K562 (cell line): Measurements from ENCODE around the gene PPOX. TPM values are rescaled to one million over a fixed set of nuclear protein-coding genes. Genes with fewer than 3 reads are reported as not detected.

Source experiments
- CCNT2 ChIP-seq: IDR thresholded peaks from 2 replicates; pipeline ENCODE4 v1.6.1; 2011; ENCODE audit warnings: borderline replicate concordance, low read depth, mild to moderate bottlenecking, moderate library complexity, mixed read lengths, low read length; ENCODE audit not compliant: insufficient read length; ENCODE audit errors: extremely low read depth
- CHD4 ChIP-seq: fragments of 200-600 bp; sonication (generic); IDR thresholded peaks from 3 replicates; pipeline ENCODE4 v1.6.1; 2012; ENCODE audit warnings: low read depth, mild to moderate bottlenecking, mixed read lengths, low read length, inconsistent platforms; ENCODE audit not compliant: insufficient read depth, insufficient replicate concordance, poor library complexity, severe bottlenecking
- CLOCK ChIP-seq: fragments of 250-450 bp; sonication (Bioruptor Pico); IDR thresholded peaks from 2 replicates; pipeline ENCODE4 v1.4.0; 2020; ENCODE audit warnings: mild to moderate bottlenecking, moderate library complexity, borderline replicate concordance
- CUX1 ChIP-seq: fragments of 200-800 bp; sonication (Bioruptor generic); IDR thresholded peaks from 2 replicates; pipeline ENCODE4 v1.6.1; 2016; ENCODE audit warnings: missing genetic modification characterization, missing compliant biosample characterization
- DEAF1 ChIP-seq: fragments of 450-650 bp; formaldehyde crosslinking; IDR thresholded peaks from 2 replicates; pipeline ENCODE4 v1.4.0; 2020; ENCODE audit warnings: mild to moderate bottlenecking, moderate library complexity
- ETS2 ChIP-seq: IDR thresholded peaks from 2 replicates; pipeline ENCODE4 v1.6.1; 2016; ENCODE audit warnings: borderline replicate concordance, missing genetic modification characterization, mild to moderate bottlenecking, moderate library complexity, missing compliant biosample characterization; ENCODE audit not compliant: poor library complexity, severe bottlenecking
- NELFE ChIP-seq: IDR thresholded peaks from 2 replicates; pipeline ENCODE4 v1.6.1; 2011; ENCODE audit warnings: mild to moderate bottlenecking; ENCODE audit not compliant: insufficient read depth, insufficient read length
- NFYB ChIP-seq: IDR thresholded peaks from 2 replicates; pipeline ENCODE4 v1.6.1; 2011; ENCODE audit warnings: mild to moderate bottlenecking, moderate library complexity; ENCODE audit not compliant: insufficient read length; ENCODE audit errors: extremely low read depth
- RCOR1 ChIP-seq, 2 experiments: IDR thresholded peaks; 2 replicates each; pipeline ENCODE4 v1.6.1; 2012; ENCODE audit warnings: low read depth in 2 of 2, low read length in 2 of 2, borderline replicate concordance in 1 of 2, improper control_type of control experiment in 1 of 2
- SRSF9 ChIP-seq: fragments of 200-400 bp; formaldehyde crosslinking; IDR thresholded peaks from 2 replicates; pipeline ENCODE4 v1.6.1; 2017; ENCODE audit warnings: low read depth, low read length, borderline replicate concordance
- ZFP91 ChIP-seq: sonication (generic); formaldehyde crosslinking; IDR thresholded peaks from 2 replicates; pipeline ENCODE4 v1.8.0; 2022; ENCODE audit warnings: mild to moderate bottlenecking, missing genetic modification reagents
- ZNF12 ChIP-seq: sonication (generic); formaldehyde crosslinking; IDR thresholded peaks from 2 replicates; pipeline ENCODE4 v1.4.0; 2020; ENCODE audit warnings: mild to moderate bottlenecking, missing genetic modification reagents
- polyA plus RNA-seq, 8 experiments: library from polyadenylated mRNA; depleted of rRNA in 4 of 8; stranded (reverse) in 5 of 8; unstranded in 3 of 8; fragments of >200 nt; fragmentation: Nextera tagmentation in 2 of 8; fragmentation: Illumina TruSeq in 1 of 8; extraction: Ambion mirVana in 2 of 8; extraction: Trizol in 1 of 8; gene quantifications; 2 replicates each; pipeline versions ENCODE4 v1.2.1 to v1.2.3, GENCODE V29; 2011 to 2014; ENCODE audit warnings: inconsistent platforms in 1 of 8, missing spikeins in 1 of 8
- total RNA-seq, 7 experiments: library from RNA; depleted of rRNA in 6 of 7; stranded (reverse); fragments of >200 nt in 6 of 7; fragmentation: Illumina TruSeq in 2 of 7; extraction: Trizol in 2 of 7; gene quantifications; 2 replicates each; pipeline versions ENCODE4 v1.2.1 to v1.2.3, GENCODE V29; 2011 to 2021; ENCODE audit warnings: low replicate concordance in 1 of 7

PPOX gene
- total and polyA plus RNA-seq, 9 of the 15 experiments (the other 6 are each of a cell fraction or from before 2014, with no cell fraction given) = 17.0 to 57.1 (median 38.9) TPM

- TF ChIP-seq CUX1 (CRISPR knock-in tag) (peak; percentile 64; the same call in 1 of the 2 replicates), CHD4 (no peak), RCOR1 (IDR thresholded peaks at IDR 0.05; ENCODE audit: borderline replicate concordance in 1 of 2, low read depth in 2 of 2, low read length in 2 of 2) (no peak), NFYB (no peak), ZFP91 (CRISPR knock-in tag) (no peak), SRSF9 (no peak), ETS2 (tag) (no peak), ZNF12 (no peak), CCNT2 (peak; percentile 59), CLOCK (CRISPR knock-in tag) (no peak), NELFE (no peak), DEAF1 (CRISPR knock-in tag) (no peak)
These were observed 33.6 kb upstream of the PPOX start, which contains the start of gene DEDD (continued) for GRCh38 chr1:161132410-161133219.
